Activated CD4-positive, alpha-beta T cell treated with anti-CD3 and anti-CD28 coated beads, Interleukin-2, amount 50 U/mL, for 24 hours (primary cell): Measurements from ENCODE around the gene THBS3.
A peak's percentile ranks its signal among the peaks of the same experiment; 100 is the strongest.
"Not testable (repeated sequence)": the region's sequence is repeated elsewhere in the genome, so short reads cannot be mapped to it uniquely, and the experiment has no call there.

Experiments
- DNase-seq, 2 donors: peaks; one replicate each; pipeline ENCODE4 v3.0.0-alpha.2; 2020; ENCODE audit warnings: low read depth in 1 of 2, low spot score in 1 of 2

The THBS3 gene

DNA sequence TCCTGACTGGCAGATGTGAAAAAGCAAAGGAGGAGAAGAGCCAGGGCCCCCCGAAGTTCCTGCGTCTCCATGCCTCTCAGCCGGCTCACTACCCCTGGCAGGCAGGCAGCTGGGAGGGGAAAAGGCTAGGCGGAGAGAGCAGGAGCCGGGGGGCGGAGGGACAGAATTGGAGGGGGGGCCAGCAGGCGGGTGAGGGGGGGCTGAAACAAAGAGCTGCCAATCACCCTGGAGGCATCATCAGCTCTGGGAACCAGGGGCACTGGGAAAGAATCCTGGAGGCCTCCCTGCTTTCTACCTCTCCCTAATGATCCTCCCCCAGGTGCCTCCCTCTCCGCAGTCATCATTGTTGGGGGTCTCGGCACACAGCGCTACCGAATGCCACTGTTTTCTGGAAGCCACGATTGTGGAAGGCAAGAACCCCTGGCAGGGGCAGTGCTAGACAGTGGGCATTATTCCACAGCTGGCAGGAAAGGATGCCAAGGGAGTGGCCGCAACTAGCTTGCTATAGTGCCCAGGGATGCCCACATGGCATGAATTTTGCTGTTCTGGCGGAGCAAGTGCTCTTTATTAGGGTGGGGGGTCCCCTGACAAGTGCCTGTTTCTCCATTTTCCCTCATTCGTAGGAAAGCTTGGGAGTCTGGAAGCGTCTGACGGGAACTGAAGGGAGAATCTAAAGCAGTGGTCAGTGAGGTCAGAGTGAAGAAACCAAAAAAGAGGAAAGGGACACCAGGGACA, at the start of gene THBS3:
Gene THBS3 (minus strand): TSS at position 92 of the 735 bp plus-strand sequence. CDS start 21 bp downstream, at position 71.
- no peak for DNase-seq

DNA sequence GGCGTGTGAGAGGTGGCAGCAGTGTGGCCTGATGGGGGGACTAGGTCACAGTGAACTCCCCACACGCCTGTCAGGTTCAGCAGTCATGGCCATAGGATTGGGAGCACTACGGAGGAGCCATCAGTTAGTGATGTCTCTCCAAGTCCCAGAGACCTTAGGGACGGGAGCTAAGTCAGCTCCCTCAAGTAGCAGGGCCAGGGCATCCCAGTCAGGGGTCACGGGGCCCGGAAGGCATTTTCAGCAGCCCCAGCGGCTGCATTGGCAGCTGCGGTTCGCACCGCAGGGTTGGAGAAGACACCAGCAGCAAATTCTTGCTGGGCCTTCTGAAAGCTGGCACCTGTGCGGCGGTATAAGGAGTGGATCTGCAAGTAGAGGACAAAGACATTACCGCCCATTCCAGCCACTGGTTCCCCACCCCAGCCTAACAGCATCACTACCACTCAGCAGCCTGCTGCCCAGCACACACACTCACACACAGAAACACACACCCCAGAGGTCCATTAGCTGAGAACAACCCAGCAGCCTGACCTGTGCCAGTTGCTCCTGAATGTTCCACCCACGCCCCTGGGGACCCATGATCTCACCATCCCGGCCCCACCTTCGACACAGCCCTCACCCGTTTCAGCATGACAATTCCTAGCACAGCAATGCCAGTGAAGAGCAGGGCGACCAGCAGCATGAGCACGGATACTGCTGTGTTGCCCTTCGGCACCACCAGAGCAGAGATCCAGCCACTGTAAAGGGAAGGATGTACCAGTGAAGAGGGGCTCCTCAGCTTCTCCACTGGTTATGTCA, 48.6 kb upstream of the THBS3 start:
- no peak for DNase-seq

DNA sequence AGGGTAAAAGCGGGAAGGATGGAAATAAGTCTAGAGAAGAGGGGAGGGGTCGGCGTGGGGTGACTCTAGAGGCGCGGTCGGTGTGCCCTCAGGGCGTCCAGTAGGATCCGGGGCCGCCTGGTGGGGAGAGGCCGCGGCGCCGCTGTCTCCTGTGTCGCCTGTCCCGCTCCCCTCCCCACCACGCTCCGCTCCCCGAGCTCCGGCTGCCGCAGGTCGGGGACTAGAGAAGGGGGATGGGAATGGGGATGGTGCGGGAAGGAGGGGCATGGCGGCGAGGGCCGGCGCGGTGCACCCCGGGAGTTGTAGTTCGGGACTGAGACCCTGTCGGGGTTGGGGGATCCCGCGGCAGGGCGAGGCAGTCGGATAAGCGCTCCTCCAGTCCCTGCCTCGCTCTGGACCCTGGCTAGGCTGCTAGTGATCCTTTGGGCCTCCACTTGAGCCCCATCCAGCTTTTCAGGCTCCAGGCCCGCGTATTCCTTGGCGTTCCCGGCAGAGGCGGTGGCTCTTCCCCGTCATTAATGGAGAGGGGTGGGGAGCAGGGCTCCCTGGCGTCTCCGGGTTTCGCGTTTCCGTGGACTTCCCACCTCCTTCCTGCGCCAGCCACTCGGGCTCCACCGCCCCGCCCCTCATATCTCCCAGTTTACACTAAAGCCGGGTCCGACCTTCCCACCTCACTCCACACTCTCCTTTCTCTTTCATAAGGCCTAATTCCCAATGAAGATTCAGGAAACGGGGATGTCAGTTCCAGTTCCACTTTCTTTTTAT, 47.7 kb upstream of the THBS3 start, which contains the start of gene ENTREP3:
Gene ENTREP3 (minus strand): TSS at position 241 of the 765 bp plus-strand sequence. CDS start 606 bp downstream, outside the sequence.
- DNase-seq, result peak; percentile 55 to 74

DNA sequence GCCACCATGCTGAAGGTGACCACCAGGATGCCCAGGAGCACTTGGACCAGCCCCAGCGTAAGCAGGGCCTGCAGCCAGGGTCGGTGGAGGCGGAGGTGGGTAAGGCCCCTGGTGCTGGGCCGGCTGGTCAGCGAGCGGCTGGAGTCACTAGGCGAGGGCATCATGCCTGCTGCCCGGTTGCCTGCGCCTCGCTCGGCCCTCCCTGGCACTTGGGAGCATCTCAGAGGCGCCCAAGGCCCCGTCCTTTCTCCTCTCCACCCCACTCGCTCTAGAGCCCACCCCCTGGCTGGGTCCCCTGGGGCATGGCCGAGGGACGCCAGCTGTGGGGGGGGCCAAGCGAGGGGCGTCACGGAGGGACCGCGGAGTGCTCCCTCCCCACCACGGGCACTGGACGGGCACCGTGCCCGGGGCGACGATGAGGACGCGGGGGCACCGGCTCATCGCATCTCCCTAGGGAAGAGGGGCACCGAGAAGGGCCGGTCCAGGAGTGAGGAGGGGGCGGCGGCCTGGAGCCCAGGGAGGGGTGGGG, 47.1 kb upstream of the THBS3 start:
- no peak for DNase-seq

DNA sequence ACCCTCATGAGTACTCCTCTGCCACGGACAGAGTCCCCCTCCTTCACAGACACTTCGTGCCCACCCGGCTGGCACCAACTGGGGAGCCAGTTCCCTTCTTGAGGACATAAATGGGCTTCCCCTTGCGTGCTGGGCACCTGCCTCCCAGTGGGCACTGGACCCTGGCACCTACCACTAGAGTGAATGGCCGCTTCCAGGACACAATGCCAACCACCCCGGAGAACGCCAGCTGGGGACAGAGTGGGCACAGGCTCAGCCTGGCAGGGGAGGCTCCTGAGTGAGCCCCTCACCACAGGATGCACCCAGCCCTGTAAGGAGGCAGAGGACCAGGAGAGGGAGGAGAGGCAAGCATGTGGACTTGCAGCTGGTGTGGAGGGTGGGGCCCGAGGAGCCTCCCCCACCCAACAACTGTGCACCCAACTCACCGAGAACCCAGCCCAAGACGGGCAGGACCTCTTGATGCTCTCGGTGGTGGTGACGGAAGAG, 46.6 kb upstream of the THBS3 start:
- no peak for DNase-seq

DNA sequence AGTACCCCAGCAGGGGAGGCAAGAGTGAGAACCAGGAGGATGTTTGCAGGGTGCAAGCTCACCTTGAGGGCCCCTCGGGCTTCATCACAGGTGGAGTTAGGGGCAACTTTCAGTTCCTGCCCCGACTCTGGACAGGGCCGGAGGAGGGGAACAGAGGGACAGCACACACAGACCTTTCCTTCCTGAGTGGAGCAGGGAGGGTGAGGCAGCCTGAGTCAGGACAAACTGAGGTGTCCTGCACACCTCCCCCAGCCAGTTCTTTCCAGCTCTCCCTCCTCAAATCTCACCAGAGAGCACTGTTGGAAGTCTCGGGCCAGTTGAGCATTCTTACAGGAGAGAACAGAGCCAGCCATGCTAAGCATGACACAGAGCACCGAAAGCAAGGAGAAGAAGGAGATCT, 46.1 kb upstream of the THBS3 start:
- no peak for DNase-seq

DNA sequence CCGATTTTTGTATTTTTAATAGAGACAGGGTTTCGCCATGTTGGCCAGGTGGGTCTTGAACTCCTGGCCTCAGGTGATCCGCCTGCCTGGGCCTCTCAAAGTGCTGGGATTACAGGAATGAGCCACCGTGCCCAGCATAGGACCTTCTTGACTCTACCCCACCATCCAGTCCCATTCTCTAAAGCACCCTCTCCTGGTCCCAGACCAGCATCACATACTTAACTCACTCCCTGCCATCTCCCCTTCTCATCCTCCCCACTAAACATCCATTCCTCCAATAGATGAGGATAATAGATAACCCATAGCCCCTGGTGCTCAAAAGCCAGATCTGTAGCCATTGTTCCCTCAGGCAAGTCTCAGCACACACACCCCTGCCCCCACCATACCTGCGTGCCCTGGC, 45.5 kb upstream of the THBS3 start:
- DNase-seq, result no peak

DNA sequence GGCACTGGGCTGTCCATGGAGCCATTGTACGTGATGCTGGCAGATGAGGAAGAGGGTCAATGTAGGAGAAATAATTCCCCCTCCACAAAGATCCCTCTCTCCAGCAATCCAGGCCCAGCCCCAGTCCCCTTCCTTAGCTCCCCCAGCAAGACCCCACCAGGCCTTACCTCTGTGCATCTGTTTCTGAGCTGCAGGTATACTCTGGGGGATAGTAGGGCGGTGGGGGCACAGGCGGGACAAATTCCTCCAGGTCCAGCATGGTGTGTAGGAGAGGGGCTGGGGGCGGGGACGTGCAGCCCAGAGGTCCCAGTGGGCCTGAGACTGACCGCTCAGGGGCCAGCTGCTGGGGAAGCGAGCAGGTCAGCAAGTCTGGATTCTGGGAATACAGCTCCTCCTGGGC, 43.9 kb upstream of the THBS3 start:
- no peak for DNase-seq

DNA sequence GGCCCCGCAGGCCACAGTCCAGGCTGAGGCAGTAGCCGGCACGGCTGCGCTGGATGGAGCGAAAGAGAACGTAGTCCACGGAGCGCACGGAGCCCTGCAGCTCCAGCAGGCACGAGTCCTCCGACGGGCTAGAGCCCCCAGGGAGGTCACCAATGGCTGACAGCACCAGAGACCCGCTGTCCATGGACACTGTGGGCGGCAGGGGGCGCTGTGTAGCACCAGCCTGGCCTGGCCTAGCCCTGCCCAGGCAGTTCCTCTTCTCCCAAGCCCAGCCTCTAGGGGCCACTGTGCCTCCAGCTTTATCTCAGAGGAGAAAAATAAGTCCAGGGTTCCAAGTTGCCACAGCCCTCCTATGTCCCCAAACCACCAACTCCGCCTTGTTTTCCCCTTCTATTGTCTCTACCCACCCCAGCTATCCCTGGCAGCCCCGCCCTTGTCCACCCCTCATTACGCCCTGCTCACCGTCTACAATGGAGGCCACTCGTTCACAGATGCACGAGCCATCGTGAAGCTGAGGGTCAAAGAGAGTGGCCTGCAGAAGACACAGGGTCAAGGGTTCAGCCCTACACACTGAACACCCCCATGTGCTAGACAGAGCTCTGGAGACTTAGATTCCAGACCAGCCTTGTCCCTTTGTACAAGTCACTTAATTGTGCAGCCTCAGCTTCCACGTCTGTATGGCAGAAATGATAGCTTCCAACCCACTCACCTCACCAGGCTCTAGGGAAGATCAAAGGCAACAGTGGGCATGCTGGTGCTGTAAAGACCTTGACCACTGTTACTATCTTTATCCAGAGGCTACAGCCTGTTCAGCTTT, 43.1 kb upstream of the THBS3 start:
- peak; percentile 92 to 96 for DNase-seq

DNA sequence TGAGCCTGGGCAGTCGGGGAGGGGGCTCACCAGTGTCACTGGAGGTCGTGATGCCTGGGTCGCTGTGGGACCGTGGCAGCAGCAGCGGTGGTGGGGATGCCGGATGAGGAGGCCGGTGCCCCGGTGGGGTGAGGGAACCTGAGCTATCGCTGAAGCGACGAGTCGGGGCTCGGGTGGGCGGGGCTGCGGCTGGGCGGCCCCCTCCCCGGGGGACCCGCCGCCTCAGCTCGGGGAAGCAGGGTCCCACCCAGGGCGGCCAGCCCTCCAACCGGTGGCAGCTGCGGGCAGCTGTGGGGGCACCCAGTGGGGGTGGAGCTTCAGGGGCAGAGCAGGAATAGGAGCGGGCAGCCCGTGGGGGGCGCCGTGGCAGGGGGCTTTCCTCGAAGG, 42.5 kb upstream of the THBS3 start:
- DNase-seq, result no peak

DNA sequence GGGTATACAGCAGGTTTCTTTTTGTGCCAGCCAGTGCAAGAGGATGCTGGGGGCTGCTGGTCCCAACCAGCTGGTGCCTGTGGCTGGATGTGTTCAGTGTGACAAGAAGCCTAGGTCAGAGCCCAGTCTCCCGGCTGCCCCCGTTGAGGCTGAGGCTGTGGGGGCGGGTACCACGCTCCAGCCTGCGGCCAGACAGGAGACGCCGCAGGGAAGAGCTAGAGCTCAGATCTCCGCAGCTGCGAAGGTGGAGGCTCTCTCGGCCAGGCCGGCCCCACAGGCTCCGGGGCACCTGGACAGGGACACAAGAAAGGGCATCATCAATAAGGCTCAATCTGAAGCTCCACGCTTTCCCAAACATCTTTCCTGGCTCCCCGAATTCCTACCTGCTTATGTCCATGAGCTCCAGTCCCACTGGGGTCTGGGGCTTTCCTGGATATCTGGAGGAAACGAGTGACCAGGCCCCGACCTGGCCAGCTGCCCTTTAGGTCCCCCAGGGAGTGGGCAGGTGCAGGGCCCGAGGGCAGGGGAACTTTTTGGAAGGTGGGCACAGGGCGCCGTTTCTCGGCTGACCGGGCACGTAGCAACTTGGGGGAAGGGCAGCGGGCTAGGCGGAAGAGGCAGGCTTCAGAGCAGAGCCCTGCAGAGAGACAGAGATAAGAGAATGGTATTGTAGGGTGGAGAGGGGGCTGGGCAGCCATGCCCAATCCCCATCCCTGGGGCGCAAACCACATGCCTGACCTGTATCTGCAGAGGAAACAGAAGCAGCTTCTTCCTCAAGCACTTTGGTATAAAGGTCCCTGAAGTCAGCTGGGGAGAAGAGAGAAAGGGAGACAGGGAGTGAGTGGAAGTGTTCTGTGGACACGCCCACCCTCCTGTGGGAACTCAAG, 40.2 kb upstream of the THBS3 start:
- DNase-seq, result no peak

DNA sequence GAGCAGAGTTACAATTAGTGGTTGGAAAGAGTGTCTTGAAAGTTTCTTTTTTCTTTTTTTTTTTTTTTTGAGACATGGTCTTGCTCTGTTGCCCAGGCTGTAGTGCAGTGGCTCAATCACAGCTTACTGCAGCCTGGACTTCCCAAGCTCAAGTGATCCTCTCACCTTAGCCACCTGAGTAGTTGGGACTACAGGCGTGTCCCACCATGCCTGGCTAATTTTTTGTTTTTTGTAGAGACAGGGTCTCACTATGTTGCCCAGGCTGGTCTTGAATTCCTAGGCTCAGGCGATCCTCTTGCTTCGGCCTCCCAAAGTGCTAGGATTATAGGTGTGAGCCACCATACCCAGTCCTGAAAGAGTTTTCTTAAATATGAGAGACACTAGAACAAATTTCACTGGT, 39.1 kb upstream of the THBS3 start:
- DNase-seq, result not testable (repeated sequence)

DNA sequence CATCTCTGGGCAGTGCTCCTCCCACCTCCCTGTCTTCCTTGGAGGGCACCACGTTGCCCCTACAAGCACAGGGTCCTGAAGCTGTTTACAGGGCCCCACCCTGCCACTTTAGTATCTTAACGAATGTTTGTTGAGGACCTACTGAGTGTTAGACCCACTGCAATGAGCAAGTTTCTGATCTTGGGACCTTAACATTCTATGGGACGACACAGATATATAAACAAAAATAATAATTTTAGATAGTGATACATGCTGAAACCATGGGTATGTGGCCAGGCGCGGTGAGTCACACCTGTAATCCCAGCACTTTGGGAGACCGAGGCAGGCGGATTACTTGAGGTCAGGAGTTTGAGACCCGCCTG, 37.4 kb upstream of the THBS3 start:
- no peak for DNase-seq

DNA sequence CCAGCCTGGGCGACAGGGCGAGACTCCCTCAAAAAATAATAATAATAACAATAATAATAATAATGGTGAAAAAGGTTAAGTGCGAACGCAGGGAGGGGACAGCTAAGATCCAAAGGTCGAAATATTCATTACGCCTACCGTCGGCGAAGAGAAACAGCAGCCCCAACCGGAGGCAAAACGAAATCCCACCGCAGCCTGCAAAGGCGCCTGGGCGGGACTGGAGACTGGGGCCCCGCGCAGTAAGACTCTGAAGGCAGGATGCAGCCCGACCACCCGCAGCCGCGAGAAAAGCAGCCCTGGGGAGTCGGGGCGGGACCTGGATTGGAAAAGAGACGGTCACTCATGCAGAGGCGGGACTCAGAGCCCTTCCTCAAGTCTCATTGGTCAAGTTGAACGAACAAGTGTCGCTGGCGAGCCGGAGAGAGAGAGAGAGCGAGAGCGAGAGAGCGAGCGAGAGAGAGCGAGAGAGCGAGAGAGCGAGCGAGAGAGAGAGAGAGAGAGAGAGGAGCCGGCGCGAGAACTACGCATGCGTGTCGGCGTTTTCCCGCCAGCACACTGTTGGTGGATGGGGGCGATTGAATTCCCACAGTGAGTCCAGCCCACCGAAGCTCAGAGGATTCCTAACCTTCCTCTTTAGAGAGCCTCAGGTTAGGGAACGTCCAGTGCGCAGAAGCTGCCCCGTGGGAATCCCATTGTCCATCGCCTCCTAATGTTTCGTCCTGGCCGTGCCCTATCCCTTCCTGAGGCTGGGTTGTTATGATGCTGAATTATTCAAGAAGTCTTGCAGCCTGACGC, 36.9 kb upstream of the THBS3 start:
- DNase-seq, result peak; percentile 76 to 91

DNA sequence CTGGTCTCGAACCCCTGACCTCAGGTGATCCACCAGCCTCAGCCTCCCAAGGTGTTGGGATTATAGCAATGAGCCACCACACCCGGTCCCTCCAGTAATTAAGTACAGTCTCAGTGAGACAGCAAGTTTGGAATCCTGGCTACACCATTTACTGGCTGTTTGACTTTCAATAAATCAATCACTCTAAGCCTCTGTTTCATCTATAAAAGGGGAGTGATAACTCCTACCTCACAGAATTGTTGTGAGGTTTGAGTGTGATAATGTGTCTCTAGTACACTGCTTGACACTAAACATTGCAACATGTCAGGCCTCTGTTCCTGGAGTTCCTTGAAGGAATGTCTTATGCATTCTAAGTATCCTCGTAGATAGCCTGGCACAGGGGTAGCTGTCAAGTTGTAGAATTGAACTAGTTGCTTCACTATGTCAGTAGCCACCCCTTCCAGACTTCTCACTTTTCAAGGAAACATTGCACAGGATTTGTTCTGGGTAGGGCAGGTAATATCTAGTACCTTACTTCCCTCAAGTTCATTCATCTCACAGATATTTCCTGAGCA, 35.2 kb upstream of the THBS3 start:
- DNase-seq, result no peak

DNA sequence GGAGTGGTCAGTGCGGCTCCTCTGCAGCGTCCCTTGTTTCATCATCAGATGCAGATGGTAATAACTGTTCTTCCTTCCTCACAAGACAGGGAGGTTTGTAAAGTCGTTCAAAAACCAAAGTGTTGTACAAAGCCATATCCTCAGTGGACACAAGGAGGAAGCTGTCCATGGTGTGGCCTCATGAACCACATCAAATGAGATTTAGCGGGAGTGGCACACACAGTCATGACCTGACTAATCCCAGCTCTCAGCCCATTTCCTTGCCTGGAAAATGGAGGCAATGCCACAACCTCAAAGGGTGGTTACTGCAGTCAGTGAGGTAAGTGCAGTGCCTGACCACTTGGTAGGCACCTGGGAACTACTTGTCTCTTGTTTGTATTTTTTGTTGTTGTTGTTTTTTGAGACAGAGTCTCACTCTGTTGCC, 34.2 kb upstream of the THBS3 start:
- no peak for DNase-seq

DNA sequence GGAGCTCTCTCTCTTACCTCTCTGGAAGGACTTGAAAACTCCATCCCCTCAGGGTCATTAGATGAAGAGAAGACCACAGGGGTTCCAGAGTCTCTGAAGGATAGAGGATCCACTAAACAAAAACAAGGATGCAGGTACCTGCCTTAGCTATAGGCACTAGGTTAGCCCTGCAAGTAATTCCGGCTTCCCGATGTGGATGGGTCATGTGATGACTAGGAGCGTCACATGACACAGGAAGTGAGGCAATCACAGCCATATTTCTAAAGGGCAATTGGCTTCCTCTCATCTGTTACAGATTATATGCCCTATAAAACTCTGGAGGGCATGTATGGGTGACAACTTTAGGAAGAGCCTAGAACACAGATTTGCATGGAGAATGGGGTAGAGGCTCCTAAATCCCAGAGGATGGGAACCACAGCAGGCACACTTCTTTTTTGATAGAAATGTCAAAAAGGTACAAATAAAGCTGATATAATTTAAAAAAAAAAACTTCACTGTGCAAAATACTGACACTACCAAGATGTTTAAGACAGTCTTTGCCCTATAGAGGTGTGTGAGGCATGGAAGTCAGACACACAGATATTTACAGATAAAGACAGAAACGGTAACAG, 33.5 kb upstream of the THBS3 start:
- DNase-seq, result peak; percentile 13 to 64

DNA sequence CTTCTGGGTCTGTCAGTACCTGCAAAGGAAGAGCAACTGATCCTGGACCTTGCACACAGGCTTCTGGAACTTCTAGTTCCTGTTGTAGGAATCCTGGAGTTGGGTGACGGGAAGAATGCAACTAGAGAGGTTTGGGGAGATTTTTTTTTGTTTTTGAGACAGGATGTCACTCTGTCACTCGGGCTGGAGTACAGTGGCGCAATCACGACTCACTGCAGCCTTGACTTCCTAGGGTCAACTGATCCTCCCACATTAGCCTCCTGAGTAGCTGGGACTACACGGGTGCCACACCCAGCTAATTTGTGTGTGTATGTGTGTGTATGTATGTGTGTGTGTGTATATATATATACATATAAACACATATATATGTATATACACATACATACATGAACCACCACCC, 28.8 kb upstream of the THBS3 start:
- no peak for DNase-seq
